SK-N-SH (cell line): Measurements from ENCODE around the gene CEACAM3.

Experiments used
- CHD2 ChIP-seq: fragments of 150-350 bp; IDR thresholded peaks from 2 replicates; pipeline ENCODE4 v1.6.1; 2018; ENCODE audit warnings: low read length; ENCODE audit not compliant: partially characterized antibody
- CTCF ChIP-seq: fragments of 200-600 bp; sonication (generic); IDR thresholded peaks from 2 replicates; pipeline ENCODE4 v1.6.1; 2017; ENCODE audit warnings: antibody characterized with exemption, mild to moderate bottlenecking, moderate library complexity
- POLR2AphosphoS5 ChIP-seq: IDR thresholded peaks from 2 replicates; pipeline ENCODE4 v1.6.1; 2012; ENCODE audit warnings: low read depth, low read length
- RAD21 ChIP-seq: IDR thresholded peaks from 2 replicates; pipeline ENCODE4 v1.6.1; 2012; ENCODE audit warnings: mild to moderate bottlenecking, low read length
- RCOR1 ChIP-seq: fragments of 150-350 bp; IDR thresholded peaks from 2 replicates; pipeline ENCODE4 v1.6.1; 2017; ENCODE audit warnings: antibody characterized with exemption, low read length
- REST ChIP-seq: IDR thresholded peaks from 2 replicates; pipeline ENCODE4 v1.6.1; 2012; ENCODE audit warnings: mild to moderate bottlenecking, low read depth, low read length, moderate library complexity
- SMC3 ChIP-seq: IDR thresholded peaks from 2 replicates; pipeline ENCODE4 v1.6.1; 2012; ENCODE audit warnings: low read depth, low read length, improper control_type of control experiment
- YY1 ChIP-seq: IDR thresholded peaks from 2 replicates; pipeline ENCODE4 v1.4.0; 2012; ENCODE audit warnings: low read depth, mild to moderate bottlenecking
- ZBTB33 ChIP-seq: IDR thresholded peaks from 2 replicates; pipeline ENCODE4 v1.4.0; 2012; ENCODE audit warnings: low read depth, borderline replicate concordance

- TF ChIP-seq SMC3 (no peak), CTCF (no peak), CHD2 (no peak), YY1 (no peak), POLR2AphosphoS5 (no peak), RAD21 (no peak), RCOR1 (no peak), ZBTB33 (no peak), REST (no peak)
Measured at GRCh38 chr19:41793414-41793727, 3.0 kb upstream of the CEACAM3 start.
